NCI-H2107 (cell line): ENCODE data around the gene LRRN2.
"Not testable (repeated sequence)": the region's sequence is repeated elsewhere in the genome, so short reads cannot be mapped to it uniquely, and the experiment has no call there.

Experiments used
- DNase-seq: peaks from one replicate; lab custom pipeline; 2025; lab: John Stamatoyannopoulos, UW

LRRN2 gene

GRCh38 chr1:204692325-204692840 lies 6.8 kb upstream of the LRRN2 start:
- no peak for DNase-seq

- not testable (repeated sequence) for DNase-seq
Measured at GRCh38 chr1:204691328-204691730, 5.8 kb upstream of the LRRN2 start.

GRCh38 chr1:204688776-204689175 lies 3.2 kb upstream of the LRRN2 start:
- no peak for DNase-seq

GRCh38 chr1:204688007-204688406 lies 2.5 kb upstream of the LRRN2 start:
- DNase-seq: no peak

- no peak for DNase-seq
Measured at GRCh38 chr1:204684571-204685235, 835 bp downstream of the LRRN2 start.

GRCh38 chr1:204684206-204684570 lies 1.4 kb downstream of the LRRN2 start:
- no peak for DNase-seq

- no peak for DNase-seq
Measured at GRCh38 chr1:204683284-204684205, 2.0 kb downstream of the LRRN2 start.

- no peak for DNase-seq
Measured at GRCh38 chr1:204680461-204680860, 5.1 kb downstream of the LRRN2 start.

- DNase-seq: no peak
Measured at GRCh38 chr1:204680051-204680450, 5.5 kb downstream of the LRRN2 start.

- DNase-seq: no peak
Measured at GRCh38 chr1:204678721-204679475, 6.6 kb downstream of the LRRN2 start.

- no peak for DNase-seq
Measured at GRCh38 chr1:204677864-204678263, 7.7 kb downstream of the LRRN2 start.

- no peak for DNase-seq
Measured at GRCh38 chr1:204676043-204676442, 9.5 kb downstream of the LRRN2 start.

GRCh38 chr1:204673909-204674649 lies 11.5 kb downstream of the LRRN2 start:
- no peak for DNase-seq

GRCh38 chr1:204673209-204673608 lies 12.3 kb downstream of the LRRN2 start:
- no peak for DNase-seq

- no peak for DNase-seq
Measured at GRCh38 chr1:204672482-204673121, 12.9 kb downstream of the LRRN2 start.

GRCh38 chr1:204672069-204672468 lies 13.5 kb downstream of the LRRN2 start:
- no peak for DNase-seq

GRCh38 chr1:204670152-204670927 lies 15.2 kb downstream of the LRRN2 start:
- DNase-seq: no peak

- no peak for DNase-seq
Measured at GRCh38 chr1:204669579-204669978, 16.0 kb downstream of the LRRN2 start.

- no peak for DNase-seq
Measured at GRCh38 chr1:204664384-204664651, 21.2 kb downstream of the LRRN2 start.

GRCh38 chr1:204663644-204664383 lies 21.7 kb downstream of the LRRN2 start:
- DNase-seq: no peak
